Liver (tissue), 9 donors: Measurements from ENCODE around the gene LRMDA. TPM values are rescaled to one million over a fixed set of nuclear protein-coding genes. Genes with fewer than 3 reads are reported as not detected.

ENCODE experiments used
- DNase-seq: peaks from one replicate; pipeline ENCODE4 v3.0.0-alpha.2; 2017; ENCODE audit warnings: low spot score
- H3K27ac ChIP-seq, 2 donors: one replicate each; pipeline ENCODE4 v1.7.0; 2013; ENCODE audit warnings: inconsistent platforms in 2 of 2, low read length in 2 of 2, control low read depth in 1 of 2, low read depth in 1 of 2, mild to moderate bottlenecking in 1 of 2
- H3K27me3 ChIP-seq, 4 donors: one replicate each; pipeline versions ENCODE4 v1.6.1 to v1.7.0; 2013; ENCODE audit warnings: low read length in 3 of 4, inconsistent platforms in 1 of 4, mild to moderate bottlenecking in 1 of 4, moderate library complexity in 1 of 4; ENCODE audit not compliant: control insufficient read depth in 4 of 4, insufficient read depth in 4 of 4
- H3K36me3 ChIP-seq, 4 donors: one replicate each; pipeline versions ENCODE4 v1.6.1 to v1.7.0; 2013; ENCODE audit warnings: low read length in 3 of 4, mild to moderate bottlenecking in 3 of 4, low read depth in 1 of 4, moderate library complexity in 1 of 4; ENCODE audit not compliant: control insufficient read depth in 4 of 4, insufficient read depth in 3 of 4
- H3K4me1 ChIP-seq, 4 donors: one replicate each; pipeline versions ENCODE4 v1.6.1 to v1.7.0; 2013; ENCODE audit warnings: low read length in 3 of 4, mild to moderate bottlenecking in 3 of 4, moderate library complexity in 1 of 4; ENCODE audit not compliant: control insufficient read depth in 4 of 4, insufficient read depth in 4 of 4
- H3K4me3 ChIP-seq, 3 donors: one replicate each; pipeline versions ENCODE4 v1.6.1 to v1.7.0; 2013; ENCODE audit warnings: low read length in 3 of 3, control low read depth in 1 of 3, low read depth in 1 of 3, mild to moderate bottlenecking in 1 of 3
- H3K9ac ChIP-seq, 2 donors: one replicate each; pipeline ENCODE4 v1.7.0; 2013; ENCODE audit warnings: low read length in 2 of 2, mild to moderate bottlenecking in 2 of 2, moderate library complexity in 2 of 2, control low read depth in 1 of 2, low read depth in 1 of 2
- H3K9me3 ChIP-seq, 4 donors: one replicate each; pipeline versions ENCODE4 v1.6.1 to v1.7.0; 2013; ENCODE audit warnings: low read length in 3 of 4; ENCODE audit not compliant: control insufficient read depth in 4 of 4
- ATF3 ChIP-seq: IDR thresholded peaks from 2 replicates; pipeline ENCODE4 v1.6.1; 2016; ENCODE audit warnings: antibody characterized with exemption
- EGR1 ChIP-seq, 2 donors: IDR thresholded peaks; 2 replicates each; pipeline ENCODE4 v1.6.1; 2016 to 2018; ENCODE audit warnings: antibody characterized with exemption in 2 of 2, low read depth in 2 of 2
- FOXA1 ChIP-seq: IDR thresholded peaks from 2 replicates; pipeline ENCODE4 v1.6.1; 2016; ENCODE audit warnings: antibody characterized with exemption
- FOXA2 ChIP-seq: IDR thresholded peaks from 2 replicates; pipeline ENCODE4 v1.6.1; 2016; ENCODE audit warnings: antibody characterized with exemption
- GABPA ChIP-seq, 2 donors: IDR thresholded peaks in 1 of 2; conservative IDR thresholded peaks in 1 of 2; 2 replicates each; pipeline ENCODE4 v1.6.1; 2016; ENCODE audit warnings: antibody characterized with exemption in 2 of 2, mild to moderate bottlenecking in 1 of 2, moderate library complexity in 1 of 2
- HNF4A ChIP-seq, 2 donors: conservative IDR thresholded peaks; 2 replicates each; pipeline ENCODE4 v1.6.1; 2016; ENCODE audit warnings: antibody characterized with exemption in 2 of 2, mild to moderate bottlenecking in 2 of 2
- HNF4G ChIP-seq: IDR thresholded peaks from 2 replicates; pipeline ENCODE4 v1.6.1; 2016; ENCODE audit warnings: antibody characterized with exemption
- JUND ChIP-seq, 2 donors: IDR thresholded peaks; 2 replicates each; pipeline ENCODE4 v1.6.1; 2016; ENCODE audit warnings: antibody characterized with exemption in 2 of 2
- NR2F2 ChIP-seq: IDR thresholded peaks from 2 replicates; pipeline ENCODE4 v1.6.1; 2016; ENCODE audit warnings: antibody characterized with exemption
- RAD21 ChIP-seq, 2 donors: IDR thresholded peaks; 2 replicates each; pipeline ENCODE4 v1.6.1; 2016; ENCODE audit warnings: antibody characterized with exemption in 2 of 2, mild to moderate bottlenecking in 2 of 2
- REST ChIP-seq: IDR thresholded peaks from 2 replicates; pipeline ENCODE4 v1.6.1; 2016; ENCODE audit warnings: antibody characterized with exemption, mild to moderate bottlenecking
- RXRA ChIP-seq, 2 donors: IDR thresholded peaks; 2 replicates each; pipeline ENCODE4 v1.6.1; 2017 to 2018; ENCODE audit warnings: antibody characterized with exemption in 2 of 2, mild to moderate bottlenecking in 1 of 2
- SP1 ChIP-seq: IDR thresholded peaks from 2 replicates; pipeline ENCODE4 v1.6.1; 2018; ENCODE audit warnings: antibody characterized with exemption, mild to moderate bottlenecking
- TAF1 ChIP-seq: conservative IDR thresholded peaks from 2 replicates; pipeline ENCODE4 v1.6.1; 2016; ENCODE audit warnings: antibody characterized with exemption, mild to moderate bottlenecking
- YY1 ChIP-seq: IDR thresholded peaks from 2 replicates; pipeline ENCODE4 v1.6.1; 2016; ENCODE audit warnings: antibody characterized with exemption, mild to moderate bottlenecking
- WGBS: extraction: QIAGEN DNeasy Blood & Tissue Kit; methylation state at CpG from one replicate; pipeline ENCODE4 v1.1.7; 2013; 5-methylcytosine and 5-hydroxymethylcytosine counted together
- polyA plus RNA-seq, 2 donors: library from polyadenylated mRNA; stranded (reverse) in 1 of 2; unstranded in 1 of 2; fragments of 200-250 nt in 1 of 2; fragments of >200 nt in 1 of 2; fragmentation: Nextera tagmentation in 1 of 2; extraction: Ambion mirVana in 1 of 2; gene quantifications; one replicate each; pipeline versions ENCODE4 v1.2.1 to v1.2.3, GENCODE V29; 2013 to 2015
- total RNA-seq, 2 donors: library from RNA; depleted of rRNA; stranded (reverse); fragments of >200 nt; gene quantifications; one replicate each; pipeline ENCODE4 v1.2.3, GENCODE V29; 2014
- TF ChIP-seq, protein P1 (sequence below): IDR thresholded peaks from 2 replicates; pipeline ENCODE4 v1.6.1; 2016; ENCODE audit warnings: antibody characterized with exemption
- donor health status: healthy.
- donor health status: healthy.
- donor health status: healthy.
- donor health status: healthy.
- donor health status: healthy.

LRMDA gene
- total and polyA plus RNA-seq, 4 donors: 7.9 to 15.8 (median 11.3) TPM

- Histone ChIP-seq H3K9me3 (no peaks in the 10 kb centered on the region), H3K27ac (no peak overlapping the region), H3K4me3 (no peak overlapping the region), H3K27me3 (no peaks in the 10 kb centered on the region), H3K9ac (no peak overlapping the region), H3K4me1 (peaks cover 3 to 25% (median 16%) of the 10 kb centered on the region in 4 donors), H3K36me3 (no peaks in the 10 kb centered on the region)
- TF ChIP-seq HNF4A (conservative IDR thresholded peaks at IDR 0.05) (no peak), RXRA (IDR thresholded peaks at IDR 0.05) (no peak), HNF4G (no peak), FOXA2 (no peak), REST (no peak), RAD21 (IDR thresholded peaks at IDR 0.05) (no peak), GABPA (IDR thresholded peaks at IDR 0.05 in 1 of 2, conservative IDR thresholded peaks at IDR 0.05 in 1 of 2) (no peak), YY1 (no peak), TAF1 (no peak), JUND (IDR thresholded peaks at IDR 0.05) (no peak), EGR1 (IDR thresholded peaks at IDR 0.05; ENCODE audit: low read depth in 2 of 2) (no peak), NR2F2 (no peak)
- TF ChIP-seq, protein P1, sequence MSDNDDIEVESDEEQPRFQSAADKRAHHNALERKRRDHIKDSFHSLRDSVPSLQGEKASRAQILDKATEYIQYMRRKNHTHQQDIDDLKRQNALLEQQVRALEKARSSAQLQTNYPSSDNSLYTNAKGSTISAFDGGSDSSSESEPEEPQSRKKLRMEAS: no peak
- DNase-seq: no peak
- 73% methylated on average over 3 of the region's 3 CpGs for WGBS
Measured at GRCh38 chr10:75427951-75428350, 3.5 kb upstream of the LRMDA start.

DNA sequence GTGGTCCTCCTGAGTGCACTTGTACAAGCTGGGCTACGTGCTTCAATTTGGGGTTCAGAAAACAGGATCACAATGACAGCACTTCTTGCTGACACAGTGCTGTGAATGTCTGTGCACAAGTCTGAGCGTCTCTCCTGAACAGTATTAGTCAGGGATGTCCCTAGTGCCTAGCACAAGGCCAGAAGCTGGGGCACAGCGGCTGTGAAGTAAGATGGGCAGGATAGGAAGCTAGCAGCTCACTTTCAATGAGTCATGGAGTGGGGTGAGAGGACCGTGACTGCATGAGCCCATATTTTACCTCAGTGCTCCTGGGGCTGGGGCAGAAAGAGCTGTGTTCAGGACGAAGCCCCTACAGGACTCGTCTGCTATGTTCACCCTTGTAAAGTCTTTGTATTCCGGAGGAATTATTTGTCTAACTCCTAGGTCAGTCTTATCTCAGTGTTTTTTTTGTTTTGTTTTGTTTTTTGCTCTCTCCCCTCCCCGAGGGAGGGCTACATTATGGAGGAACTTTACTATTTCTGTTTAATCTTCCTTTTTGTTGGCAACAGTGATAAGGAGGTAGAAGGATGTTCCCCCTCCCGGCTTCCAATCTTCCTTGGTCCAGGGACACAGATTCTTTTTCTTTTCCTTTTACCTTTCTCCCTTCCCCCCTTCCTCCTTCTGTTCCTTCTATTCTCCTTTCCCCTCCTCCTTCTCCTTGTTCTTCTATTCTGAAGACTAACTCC, 2.8 kb upstream of the LRMDA start:
- Histone ChIP-seq H3K27me3 (no peaks in the 10 kb centered on the region), H3K9ac (no peak overlapping the region), H3K36me3 (no peaks in the 10 kb centered on the region), H3K27ac (no peak overlapping the region), H3K4me1 (peaks cover 5 to 32% (median 21%) of the 10 kb centered on the region in 4 donors), H3K9me3 (no peaks in the 10 kb centered on the region), H3K4me3 (no peak overlapping the region)
- no peak for DNase-seq
- 82% methylated on average over 9 of the region's 9 CpGs for WGBS
- TF ChIP-seq JUND (IDR thresholded peaks at IDR 0.05): no peak
- no peak for TF ChIP-seq REST
- TF ChIP-seq ATF3: no peak
- no peak for TF ChIP-seq FOXA1
- TF ChIP-seq NR2F2: no peak
- TF ChIP-seq FOXA2: no peak
- TF ChIP-seq YY1: no peak
- TF ChIP-seq RAD21 (IDR thresholded peaks at IDR 0.05): no peak
- TF ChIP-seq SP1: no peak
- no peak for TF ChIP-seq GABPA (IDR thresholded peaks at IDR 0.05 in 1 of 2, conservative IDR thresholded peaks at IDR 0.05 in 1 of 2)
- TF ChIP-seq, protein P1: no peak
- TF ChIP-seq EGR1 (IDR thresholded peaks at IDR 0.05; ENCODE audit: low read depth in 2 of 2): no peak
